Measurements from ENCODE around the gene MSL2. TPM values are rescaled to one million over a fixed set of nuclear protein-coding genes. Genes with fewer than 3 reads are reported as not detected.

MSL2 gene
- total and polyA plus RNA-seq, 2 of the 4 experiments (the other 2 are of a cell fraction) = 7.1 to 13.6 TPM

DNA sequence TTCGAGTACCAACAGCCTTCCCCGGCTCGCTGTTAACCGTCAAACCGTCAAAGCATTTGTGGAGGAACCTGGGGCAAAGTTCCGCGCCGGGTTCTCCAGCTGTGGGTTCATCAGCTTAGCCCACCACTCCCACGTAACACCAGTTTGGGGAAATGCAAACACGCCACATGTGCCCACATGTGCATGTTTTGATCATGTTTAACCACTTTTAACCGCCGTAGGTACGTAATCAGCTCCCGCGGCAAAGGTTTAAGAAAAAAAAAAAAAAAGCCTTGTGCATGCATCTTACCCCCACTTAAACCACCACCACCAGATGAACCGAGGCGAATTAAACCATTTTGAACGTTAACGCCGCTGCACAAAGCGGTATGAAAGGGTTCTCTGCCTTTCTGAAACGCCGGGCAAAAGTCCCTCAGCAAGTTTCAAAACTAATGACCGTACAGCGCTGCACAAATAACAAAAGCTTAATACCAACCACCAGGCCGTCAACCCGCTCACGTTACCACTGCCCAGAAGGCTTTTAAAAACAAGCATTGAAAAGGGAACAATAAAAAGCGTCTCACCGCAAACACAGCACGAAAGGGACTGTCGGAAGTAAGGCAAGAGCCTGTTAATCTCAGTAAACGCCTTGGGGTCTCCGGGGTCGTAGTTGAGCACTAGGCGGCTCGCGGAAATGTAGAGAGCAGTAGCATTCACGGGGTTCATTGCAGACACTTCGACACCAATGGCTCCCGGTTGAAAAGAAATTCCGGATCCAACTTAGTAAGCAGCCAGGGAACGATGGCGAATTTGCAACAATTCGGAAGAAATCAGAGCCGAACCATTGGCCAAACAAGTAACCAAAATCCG, 1.5 kb downstream of the MSL2 start:
- H2AFZ ChIP-seq (replicated peaks; ENCODE audit: low read length, poor library complexity) = peak overlapping the region; percentile 84
- intact Hi-C loops (cut with micrococcal nuclease) = loop anchor here (2.0 to 5.0 kb wide), 4 partner anchors 52 to 818 kb away; partner anchors contain the start of gene NCK1

More for the DNA sequence above, 1.5 kb downstream of the MSL2 start:
- peak overlapping the region; percentile 93 for H2AK9ac ChIP-seq (replicated peaks; ENCODE audit: low read depth, low read length, poor library complexity)
- peaks cover 5% of the 10 kb centered on the region for H3K4me1 ChIP-seq (ENCODE audit: control insufficient read depth, insufficient read depth, low read length)
- 0 out of 2 replicates have a peak overlapping the region, but pooled peaks have one; percentile 17 for H2BK20ac ChIP-seq (ENCODE audit: low read depth, low read length)
- no TSS peak for BruUV-seq (replicated peaks)
- peak overlapping the region; percentile 91 for H3K56ac ChIP-seq (ENCODE audit: extremely low read depth, insufficient read depth, low read length)
- no peaks in the 10 kb centered on the region for H3K36me3 ChIP-seq (ENCODE audit: control insufficient read depth, insufficient read depth, low read length)
- no peaks in the 10 kb centered on the region for H3K9me3 ChIP-seq (ENCODE audit: control insufficient read depth, insufficient read depth, low read length)
- peak overlapping the region; percentile 74 for H3K4me2 ChIP-seq (ENCODE audit: low read depth, low read length)
- peaks cover 61% of the 10 kb centered on the region for H4K20me1 ChIP-seq (ENCODE audit: insufficient read depth, low read length)
- H3K79me1 ChIP-seq (ENCODE audit: low read depth in 1 of 2, low read length in 2 of 2) = peaks cover 0 to 18% of the 10 kb centered on the region in 2 experiments; a peak in 2 of 4 replicates
- H2BK15ac ChIP-seq (ENCODE audit: low read depth, low read length) = no peak overlapping the region
- H4K8ac ChIP-seq (ENCODE audit: low read depth in 2 of 2, low read length in 2 of 2) = peak overlapping the region in 1 of 2 experiments; percentile 19; a peak in 2 of 4 replicates
- ChIA-PET POLR2A (ENCODE audit: unreplicated experiment) (interaction anchor here (0.5 to 0.6 kb wide), 3 partner anchors 10 to 736 kb away, joined by 3 to 10 read pairs (median 3); no protein-coding TSS in a partner anchor), CTCF (no interaction called here)
- peak overlapping the region; percentile 98 for H2BK5ac ChIP-seq (ENCODE audit: low read depth, low read length, poor library complexity, severe bottlenecking)
- WGBS, 2 experiments (ENCODE audit: extremely low coverage in 2 of 2, insufficient read length in 1 of 2) = 3% methylated on average over 31 of the region's 47 CpGs; no CpG with 5 or more reads in 1 of the 2 experiments
- H3K14ac ChIP-seq (replicated peaks; ENCODE audit: low read depth, low read length) = peak overlapping the region; percentile 93
- DNase-seq = peak; percentile 23
- peak overlapping the region; percentile 98 for H3K23ac ChIP-seq (ENCODE audit: low read depth, low read length)
- H2AK5ac ChIP-seq (ENCODE audit: low read depth, low read length) = peak overlapping the region; percentile 81; the same call in 1 of the 2 replicates
- peak overlapping the region; percentile 41 for H4K91ac ChIP-seq (ENCODE audit: insufficient read depth, low read depth, low read length)
- H2BK120ac ChIP-seq (ENCODE audit: low read depth, low read length) = peak overlapping the region; percentile 30
- H3K9ac ChIP-seq (ENCODE audit: low read depth, low read length) = peak overlapping the region; percentile 93
- H3K9me1 ChIP-seq (ENCODE audit: insufficient read depth, low read length) = peaks cover 7% of the 10 kb centered on the region
- peak overlapping the region; percentile 97 for H3K4me3 ChIP-seq (ENCODE audit: insufficient read depth, low read depth, low read length)
- no peak for TF ChIP-seq MAZ (IDR thresholded peaks at IDR 0.05; ENCODE audit: borderline replicate concordance, low read depth, low read length)
- TF ChIP-seq MXI1 (IDR thresholded peaks at IDR 0.05; ENCODE audit: borderline replicate concordance, low read depth, low read length) = peak; percentile 51; the same call in 1 of the 2 replicates
- no peak for TF ChIP-seq RFX5 (IDR thresholded peaks at IDR 0.05; ENCODE audit: low read depth, low read length)
- TF ChIP-seq, protein P1, sequence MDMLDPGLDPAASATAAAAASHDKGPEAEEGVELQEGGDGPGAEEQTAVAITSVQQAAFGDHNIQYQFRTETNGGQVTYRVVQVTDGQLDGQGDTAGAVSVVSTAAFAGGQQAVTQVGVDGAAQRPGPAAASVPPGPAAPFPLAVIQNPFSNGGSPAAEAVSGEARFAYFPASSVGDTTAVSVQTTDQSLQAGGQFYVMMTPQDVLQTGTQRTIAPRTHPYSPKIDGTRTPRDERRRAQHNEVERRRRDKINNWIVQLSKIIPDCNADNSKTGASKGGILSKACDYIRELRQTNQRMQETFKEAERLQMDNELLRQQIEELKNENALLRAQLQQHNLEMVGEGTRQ (IDR thresholded peaks at IDR 0.05; ENCODE audit: low read depth, low read length) = no peak
- no peak for TF ChIP-seq POLR2A (IDR thresholded peaks at IDR 0.05; ENCODE audit: low read depth, low read length)
- no peak for TF ChIP-seq CHD1 (IDR thresholded peaks at IDR 0.05; ENCODE audit: low read depth, low read length)
- TF ChIP-seq BHLHE40 (IDR thresholded peaks at IDR 0.05; ENCODE audit: low read depth, low read length) = no peak
- TF ChIP-seq, protein P2, sequence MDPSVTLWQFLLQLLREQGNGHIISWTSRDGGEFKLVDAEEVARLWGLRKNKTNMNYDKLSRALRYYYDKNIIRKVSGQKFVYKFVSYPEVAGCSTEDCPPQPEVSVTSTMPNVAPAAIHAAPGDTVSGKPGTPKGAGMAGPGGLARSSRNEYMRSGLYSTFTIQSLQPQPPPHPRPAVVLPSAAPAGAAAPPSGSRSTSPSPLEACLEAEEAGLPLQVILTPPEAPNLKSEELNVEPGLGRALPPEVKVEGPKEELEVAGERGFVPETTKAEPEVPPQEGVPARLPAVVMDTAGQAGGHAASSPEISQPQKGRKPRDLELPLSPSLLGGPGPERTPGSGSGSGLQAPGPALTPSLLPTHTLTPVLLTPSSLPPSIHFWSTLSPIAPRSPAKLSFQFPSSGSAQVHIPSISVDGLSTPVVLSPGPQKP (IDR thresholded peaks at IDR 0.05; ENCODE audit: borderline replicate concordance, low read depth, low read length) = no peak
- no peak for TF ChIP-seq FOS (IDR thresholded peaks at IDR 0.05; ENCODE audit: low read depth, low read length)
- in situ Hi-C loops (cut with MboI; ENCODE audit: low sequenced_read_pairs) (no loop called here), dilution Hi-C loops (cut with HindIII; ENCODE audit: low sequenced_read_pairs, unreplicated experiment) (no loop called here)
- no peaks in the 10 kb centered on the region for H3K27me3 ChIP-seq (ENCODE audit: control insufficient read depth, insufficient read depth, low read length)
- H4K5ac ChIP-seq (ENCODE audit: low read depth, low read length) = peak overlapping the region; percentile 57; the same call in 1 of the 2 replicates
- H3K18ac ChIP-seq (ENCODE audit: low read depth, low read length) = peak overlapping the region; percentile 59
- no peak for ATAC-seq (ENCODE audit: low read depth)
- H3K27ac ChIP-seq (ENCODE audit: insufficient read depth, low read length) = peak overlapping the region; percentile 81
- H3K4ac ChIP-seq (ENCODE audit: low read depth, low read length) = peak overlapping the region; percentile 86

Measured in IMR-90 (cell line).